H9 (cell line): Measurements from ENCODE around the gene AANAT. TPM values are rescaled to one million over a fixed set of nuclear protein-coding genes. Genes with fewer than 3 reads are reported as not detected.
A peak's percentile ranks its signal among the peaks of the same experiment; 100 is the strongest.

Experiments
- DNase-seq: peaks from one replicate; pipeline ENCODE4 v3.0.0-alpha.2; 2017
- H2AFZ ChIP-seq: one replicate; pipeline ENCODE4 v1.6.1; 2013; ENCODE audit warnings: mild to moderate bottlenecking, low read length, control low read depth, moderate library complexity
- H2AK5ac ChIP-seq: 2 replicates; pipeline ENCODE4 v1.6.1; 2013; ENCODE audit warnings: low read length, control low read depth, mixed read lengths; ENCODE audit not compliant: insufficient read length
- H2BK120ac ChIP-seq: one replicate; pipeline ENCODE4 v1.6.1; 2013; ENCODE audit warnings: low read depth, mild to moderate bottlenecking, low read length, control low read depth, inconsistent platforms; ENCODE audit not compliant: poor library complexity, severe bottlenecking
- H2BK12ac ChIP-seq: 2 replicates; pipeline ENCODE4 v1.6.1; 2013; ENCODE audit warnings: low read length, control low read depth, mixed read lengths, low read depth; ENCODE audit not compliant: insufficient read length
- H2BK15ac ChIP-seq: 2 replicates; pipeline ENCODE4 v1.6.1; 2013; ENCODE audit warnings: low read depth, low read length, control low read depth
- H2BK20ac ChIP-seq: one replicate; pipeline ENCODE4 v1.6.1; 2013; ENCODE audit warnings: low read depth, mild to moderate bottlenecking, low read length, control low read depth, inconsistent platforms; ENCODE audit not compliant: poor library complexity, severe bottlenecking
- H2BK5ac ChIP-seq: 2 replicates; pipeline ENCODE4 v1.6.1; 2013; ENCODE audit warnings: low read length, control low read depth, mixed read lengths; ENCODE audit not compliant: insufficient read length
- H3K14ac ChIP-seq: 2 replicates; pipeline ENCODE4 v1.6.1; 2013; ENCODE audit warnings: low read length, control low read depth; ENCODE audit not compliant: insufficient read depth
- H3K18ac ChIP-seq: 2 replicates; pipeline ENCODE4 v1.6.1; 2013; ENCODE audit warnings: low read depth, mild to moderate bottlenecking, mixed read lengths, low read length, control low read depth; ENCODE audit not compliant: insufficient read length
- H3K23ac ChIP-seq: 2 replicates; pipeline ENCODE4 v1.6.1; 2013; ENCODE audit warnings: low read length, control low read depth, mixed read lengths, low read depth; ENCODE audit not compliant: insufficient read length
- H3K23me2 ChIP-seq: 2 replicates; pipeline ENCODE4 v1.6.1; 2013; ENCODE audit warnings: low read depth, mild to moderate bottlenecking, mixed read lengths, low read length, control low read depth; ENCODE audit not compliant: insufficient read length, poor library complexity, severe bottlenecking
- H3K27ac ChIP-seq: 2 replicates; pipeline ENCODE4 v1.5.1; 2013; ENCODE audit warnings: low read length, control low read depth, mixed read lengths, low read depth; ENCODE audit not compliant: insufficient read length
- H3K27me3 ChIP-seq: 2 replicates; pipeline ENCODE4 v1.6.1; 2013; ENCODE audit warnings: low read length, control low read depth, inconsistent platforms; ENCODE audit not compliant: insufficient read depth
- H3K4ac ChIP-seq: 2 replicates; pipeline ENCODE4 v1.6.1; 2013; ENCODE audit warnings: low read depth, mild to moderate bottlenecking, control low read depth, inconsistent platforms, low read length, moderate library complexity
- H3K4me1 ChIP-seq: 2 replicates; pipeline ENCODE4 v1.6.1; 2013; ENCODE audit warnings: low read length, control low read depth, inconsistent platforms; ENCODE audit not compliant: insufficient read depth
- H3K4me2 ChIP-seq: 2 replicates; pipeline ENCODE4 v1.6.1; 2013; ENCODE audit warnings: low read length, control low read depth, mixed read lengths; ENCODE audit not compliant: insufficient read length, insufficient read depth
- H3K56ac ChIP-seq: 2 replicates; pipeline ENCODE4 v1.6.1; 2013; ENCODE audit warnings: low read depth, mild to moderate bottlenecking, mixed read lengths, low read length, control low read depth; ENCODE audit not compliant: insufficient read length
- H3K79me1 ChIP-seq: 2 replicates; pipeline ENCODE4 v1.6.1; 2013; ENCODE audit warnings: low read depth, mild to moderate bottlenecking, moderate library complexity, low read length, control low read depth, inconsistent platforms; ENCODE audit not compliant: insufficient read depth, poor library complexity, severe bottlenecking
- H3K79me2 ChIP-seq: 2 replicates; pipeline ENCODE4 v1.6.1; 2013; ENCODE audit warnings: low read length, control low read depth, inconsistent platforms; ENCODE audit not compliant: insufficient read depth
- H3K9ac ChIP-seq: 2 replicates; pipeline ENCODE4 v1.6.1; 2013; ENCODE audit warnings: low read length, control low read depth, mixed read lengths; ENCODE audit not compliant: insufficient read length; ENCODE audit errors: extremely low read depth
- H3K9me3 ChIP-seq: one replicate; pipeline ENCODE4 v1.6.1; 2013; ENCODE audit warnings: low read depth, low read length, inconsistent platforms; ENCODE audit not compliant: control insufficient read depth
- H3T11ph ChIP-seq: one replicate; pipeline ENCODE4 v1.6.1; 2013; ENCODE audit warnings: mild to moderate bottlenecking, low read length, control low read depth, inconsistent platforms
- H4K20me1 ChIP-seq: one replicate; pipeline ENCODE4 v1.6.1; 2013; ENCODE audit not compliant: control insufficient read depth, insufficient read length, insufficient read depth
- H4K5ac ChIP-seq: 2 replicates; pipeline ENCODE4 v1.6.1; 2013; ENCODE audit warnings: low read depth, mild to moderate bottlenecking, mixed read lengths, low read length, control low read depth; ENCODE audit not compliant: insufficient read length
- H4K8ac ChIP-seq: replicated peaks from 2 replicates; pipeline ENCODE4 v1.6.1; 2013; ENCODE audit warnings: low read length, control low read depth, mixed read lengths, low read depth; ENCODE audit not compliant: insufficient read length
- H4K91ac ChIP-seq: 2 replicates; pipeline ENCODE4 v1.6.1; 2013; ENCODE audit warnings: low read depth, mild to moderate bottlenecking, moderate library complexity, mixed read lengths, low read length, control low read depth; ENCODE audit not compliant: insufficient read length
- H3K27ac Mint-ChIP-seq, 3 experiments: 2 replicates in 2 of 3; 3 replicates in 1 of 3; pipeline ENCODE4 v1.8.0; 2020 to 2021; ENCODE audit warnings: mixed read lengths in 3 of 3, mild to moderate bottlenecking in 1 of 3, moderate library complexity in 1 of 3
- H3K27me3 Mint-ChIP-seq: 2 replicates; pipeline ENCODE4 v1.8.0; 2021; ENCODE audit warnings: low read depth, mild to moderate bottlenecking, moderate library complexity, mixed read lengths
- H3K36me3 Mint-ChIP-seq, 3 experiments: 2 replicates in 2 of 3; 3 replicates in 1 of 3; pipeline ENCODE4 v1.8.0; 2020 to 2021; ENCODE audit warnings: low read depth in 3 of 3, mixed read lengths in 3 of 3; ENCODE audit not compliant: insufficient read depth in 1 of 3
- H3K4me1 Mint-ChIP-seq, 2 experiments: 2 replicates each; pipeline ENCODE4 v1.8.0; 2020; ENCODE audit warnings: mixed read lengths in 2 of 2
- H3K4me3 Mint-ChIP-seq, 2 experiments: 2 replicates in 1 of 2; 3 replicates in 1 of 2; pipeline ENCODE4 v1.8.0; 2020 to 2021; ENCODE audit warnings: mild to moderate bottlenecking in 2 of 2, mixed read lengths in 2 of 2, moderate library complexity in 1 of 2
- H3K9me3 Mint-ChIP-seq, 2 experiments: 2 replicates in 1 of 2; 3 replicates in 1 of 2; pipeline ENCODE4 v1.8.0; 2020; ENCODE audit warnings: mild to moderate bottlenecking in 2 of 2, mixed read lengths in 2 of 2, moderate library complexity in 1 of 2
- WGBS: extraction: QIAGEN DNeasy Blood & Tissue Kit; methylation state at CpG from one replicate; pipeline ENCODE4 v1.1.7; 2013; ENCODE audit warnings: missing lambda C conversion rate, low lambda C conversion rate, mixed read lengths; ENCODE audit not compliant: insufficient read length; ENCODE audit errors: extremely low coverage; 5-methylcytosine and 5-hydroxymethylcytosine counted together
- total RNA-seq: library from RNA; stranded (reverse); gene quantifications from 2 replicates; pipeline ENCODE4 v1.2.1, GENCODE V29; 2021
- TF ChIP-seq, protein P1 (sequence below): fragments of 200-600 bp; sonication (generic); conservative IDR thresholded peaks from 3 replicates; pipeline ENCODE4 v1.8.0; 2021; ENCODE audit warnings: antibody characterized with exemption, mild to moderate bottlenecking

The AANAT gene
- total RNA-seq, 1 experiment from 2014 or later, result 0.55 TPM

- H3K27me3 ChIP-seq, result no peaks in the 10 kb centered on the region
- H3K27ac Mint-ChIP-seq, result no peak overlapping the region; a peak in 1 of 7 replicates
- no peak overlapping the region for H4K8ac ChIP-seq
- no peak overlapping the region for H3T11ph ChIP-seq
- TF ChIP-seq, protein P1, sequence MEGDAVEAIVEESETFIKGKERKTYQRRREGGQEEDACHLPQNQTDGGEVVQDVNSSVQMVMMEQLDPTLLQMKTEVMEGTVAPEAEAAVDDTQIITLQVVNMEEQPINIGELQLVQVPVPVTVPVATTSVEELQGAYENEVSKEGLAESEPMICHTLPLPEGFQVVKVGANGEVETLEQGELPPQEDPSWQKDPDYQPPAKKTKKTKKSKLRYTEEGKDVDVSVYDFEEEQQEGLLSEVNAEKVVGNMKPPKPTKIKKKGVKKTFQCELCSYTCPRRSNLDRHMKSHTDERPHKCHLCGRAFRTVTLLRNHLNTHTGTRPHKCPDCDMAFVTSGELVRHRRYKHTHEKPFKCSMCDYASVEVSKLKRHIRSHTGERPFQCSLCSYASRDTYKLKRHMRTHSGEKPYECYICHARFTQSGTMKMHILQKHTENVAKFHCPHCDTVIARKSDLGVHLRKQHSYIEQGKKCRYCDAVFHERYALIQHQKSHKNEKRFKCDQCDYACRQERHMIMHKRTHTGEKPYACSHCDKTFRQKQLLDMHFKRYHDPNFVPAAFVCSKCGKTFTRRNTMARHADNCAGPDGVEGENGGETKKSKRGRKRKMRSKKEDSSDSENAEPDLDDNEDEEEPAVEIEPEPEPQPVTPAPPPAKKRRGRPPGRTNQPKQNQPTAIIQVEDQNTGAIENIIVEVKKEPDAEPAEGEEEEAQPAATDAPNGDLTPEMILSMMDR, result peak; percentile 66
- H3K9ac ChIP-seq, result no peak overlapping the region
- H3K56ac ChIP-seq, result no peak overlapping the region
- H4K91ac ChIP-seq, result no peak overlapping the region
- H2BK5ac ChIP-seq, result no peak overlapping the region
- H2BK20ac ChIP-seq, result no peak overlapping the region
- no peak overlapping the region for H4K5ac ChIP-seq
- peak; percentile 95 for DNase-seq
- H3K18ac ChIP-seq, result no peak overlapping the region
- H3K23ac ChIP-seq, result no peak overlapping the region
- H3K27ac ChIP-seq, result no peak overlapping the region
- no peak overlapping the region for H3K4ac ChIP-seq
- H3K4me2 ChIP-seq, result no peak overlapping the region
- H3K14ac ChIP-seq, result no peak overlapping the region
- H3K27me3 Mint-ChIP-seq, result peaks cover 16% of the 10 kb centered on the region
- H2BK15ac ChIP-seq, result no peak overlapping the region
- no peaks in the 10 kb centered on the region for H3K79me1 ChIP-seq
- H3K36me3 Mint-ChIP-seq, result no peaks in the 10 kb centered on the region
- H3K4me1 ChIP-seq, result no peaks in the 10 kb centered on the region
- H4K20me1 ChIP-seq, result no peaks in the 10 kb centered on the region
- H3K79me2 ChIP-seq, result no peaks in the 10 kb centered on the region
- no peaks in the 10 kb centered on the region for H3K9me3 ChIP-seq
- H3K4me1 Mint-ChIP-seq, result peaks cover 13 to 17% of the 10 kb centered on the region in 2 experiments
- H2AK5ac ChIP-seq, result no peak overlapping the region
- H3K9me3 Mint-ChIP-seq, result no peaks in the 10 kb centered on the region
- H3K4me3 Mint-ChIP-seq, result no peak overlapping the region; a peak in 1 of 5 replicates
- H2BK12ac ChIP-seq, result no peak overlapping the region
- no peak overlapping the region for H2BK120ac ChIP-seq
- H3K23me2 ChIP-seq, result no peaks in the 10 kb centered on the region
- WGBS, result no CpG with 5 or more reads among the region's 9 CpGs
- H2AFZ ChIP-seq, result no peak overlapping the region
These were observed 8.6 kb upstream of the AANAT start for GRCh38 chr17:76458580-76459490.
